ENCODE results near the gene COX8C. TPM values are rescaled to one million over a fixed set of nuclear protein-coding genes. Genes with fewer than 3 reads are reported as not detected.

COX8C gene
- polyA plus RNA-seq, 1 donor from 2014 or later, result not detected

GRCh38 chr14:93330609-93331000 lies 16.4 kb upstream of the COX8C start:
- H3K9me2 ChIP-seq (ENCODE audit: insufficient read depth, low read length), result no peaks in the 10 kb centered on the region
- peak overlapping the region; percentile 85 for H3K4me2 ChIP-seq (ENCODE audit: low read length)
- H3K79me2 ChIP-seq (replicated peaks; ENCODE audit: insufficient read depth, low read length), result peaks cover 61% of the 10 kb centered on the region
- H3K9me3 ChIP-seq (ENCODE audit: low read length), result no peaks in the 10 kb centered on the region
- H4K20me1 ChIP-seq (ENCODE audit: insufficient read depth), result no peaks in the 10 kb centered on the region
- H3K4me3 ChIP-seq (ENCODE audit: low read length), result peak overlapping the region; percentile 87
- no peak overlapping the region for H3K9ac ChIP-seq (ENCODE audit: low read length)
- no peak overlapping the region for H2AFZ ChIP-seq (ENCODE audit: low read depth, low read length)
- no peaks in the 10 kb centered on the region for H3K27me3 ChIP-seq (ENCODE audit: insufficient read depth, low read depth, low read length)
- no peak overlapping the region for H3K27ac ChIP-seq (ENCODE audit: low read length)
- no peaks in the 10 kb centered on the region for H3K36me3 ChIP-seq (ENCODE audit: insufficient read depth, low read length)
- H3F3A ChIP-seq (ENCODE audit: insufficient read depth, low read length, poor library complexity, severe bottlenecking), result no peaks in the 10 kb centered on the region
- TF ChIP-seq POLR2AphosphoS5 (IDR thresholded peaks at IDR 0.05), result no peak
- no peak for TF ChIP-seq RAD21 (conservative IDR thresholded peaks at IDR 0.05)
- TF ChIP-seq EZH2 (IDR thresholded peaks at IDR 0.05; ENCODE audit: borderline replicate concordance, insufficient read depth, low read length, poor library complexity, severe bottlenecking), result no peak
- TF ChIP-seq TAF1 (IDR thresholded peaks at IDR 0.05; ENCODE audit: low read depth), result no peak
- no peak for TF ChIP-seq MXI1 (conservative IDR thresholded peaks at IDR 0.05; ENCODE audit: poor library complexity, severe bottlenecking)
- no peak for TF ChIP-seq REST (IDR thresholded peaks at IDR 0.05; ENCODE audit: borderline replicate concordance)
- no peak for TF ChIP-seq SMC3 (conservative IDR thresholded peaks at IDR 0.05; ENCODE audit: poor library complexity)
- no peak for TF ChIP-seq EP300 (conservative IDR thresholded peaks at IDR 0.05; ENCODE audit: poor library complexity, severe bottlenecking)
- TF ChIP-seq, protein P1, sequence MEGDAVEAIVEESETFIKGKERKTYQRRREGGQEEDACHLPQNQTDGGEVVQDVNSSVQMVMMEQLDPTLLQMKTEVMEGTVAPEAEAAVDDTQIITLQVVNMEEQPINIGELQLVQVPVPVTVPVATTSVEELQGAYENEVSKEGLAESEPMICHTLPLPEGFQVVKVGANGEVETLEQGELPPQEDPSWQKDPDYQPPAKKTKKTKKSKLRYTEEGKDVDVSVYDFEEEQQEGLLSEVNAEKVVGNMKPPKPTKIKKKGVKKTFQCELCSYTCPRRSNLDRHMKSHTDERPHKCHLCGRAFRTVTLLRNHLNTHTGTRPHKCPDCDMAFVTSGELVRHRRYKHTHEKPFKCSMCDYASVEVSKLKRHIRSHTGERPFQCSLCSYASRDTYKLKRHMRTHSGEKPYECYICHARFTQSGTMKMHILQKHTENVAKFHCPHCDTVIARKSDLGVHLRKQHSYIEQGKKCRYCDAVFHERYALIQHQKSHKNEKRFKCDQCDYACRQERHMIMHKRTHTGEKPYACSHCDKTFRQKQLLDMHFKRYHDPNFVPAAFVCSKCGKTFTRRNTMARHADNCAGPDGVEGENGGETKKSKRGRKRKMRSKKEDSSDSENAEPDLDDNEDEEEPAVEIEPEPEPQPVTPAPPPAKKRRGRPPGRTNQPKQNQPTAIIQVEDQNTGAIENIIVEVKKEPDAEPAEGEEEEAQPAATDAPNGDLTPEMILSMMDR (IDR thresholded peaks at IDR 0.05; ENCODE audit: poor library complexity, severe bottlenecking), result no peak

GRCh38 chr14:93331002-93331727 lies 15.8 kb upstream of the COX8C start:
- TF ChIP-seq EZH2 (IDR thresholded peaks at IDR 0.05; ENCODE audit: borderline replicate concordance, insufficient read depth, low read length, poor library complexity, severe bottlenecking), result no peak
- no peak for TF ChIP-seq MXI1 (conservative IDR thresholded peaks at IDR 0.05; ENCODE audit: poor library complexity, severe bottlenecking)
- no peak for TF ChIP-seq REST (IDR thresholded peaks at IDR 0.05; ENCODE audit: borderline replicate concordance)
- TF ChIP-seq SMC3 (conservative IDR thresholded peaks at IDR 0.05; ENCODE audit: poor library complexity), result no peak
- TF ChIP-seq POLR2AphosphoS5 (IDR thresholded peaks at IDR 0.05), result no peak
- no peak for TF ChIP-seq TAF1 (IDR thresholded peaks at IDR 0.05; ENCODE audit: low read depth)
- TF ChIP-seq RAD21 (conservative IDR thresholded peaks at IDR 0.05), result no peak
- no peak for TF ChIP-seq EP300 (conservative IDR thresholded peaks at IDR 0.05; ENCODE audit: poor library complexity, severe bottlenecking)
- TF ChIP-seq, protein P1 (IDR thresholded peaks at IDR 0.05; ENCODE audit: poor library complexity, severe bottlenecking), result no peak
- Histone ChIP-seq H3K4me2 (ENCODE audit: low read length) (peak overlapping the region; percentile 85), H2AFZ (ENCODE audit: low read depth, low read length) (no peak overlapping the region), H3K9me3 (ENCODE audit: low read length) (no peaks in the 10 kb centered on the region), H3K9ac (ENCODE audit: low read length) (no peak overlapping the region), H3K27me3 (ENCODE audit: insufficient read depth, low read depth, low read length) (no peaks in the 10 kb centered on the region), H3K9me2 (ENCODE audit: insufficient read depth, low read length) (no peaks in the 10 kb centered on the region), H3K4me3 (ENCODE audit: low read length) (peak overlapping the region; percentile 87), H3K36me3 (ENCODE audit: insufficient read depth, low read length) (no peaks in the 10 kb centered on the region), H3K79me2 (replicated peaks; ENCODE audit: insufficient read depth, low read length) (peaks cover 56% of the 10 kb centered on the region), H3K27ac (ENCODE audit: low read length) (no peak overlapping the region), H3F3A (ENCODE audit: insufficient read depth, low read length, poor library complexity, severe bottlenecking) (no peaks in the 10 kb centered on the region), H4K20me1 (ENCODE audit: insufficient read depth) (no peaks in the 10 kb centered on the region)
